ENCODE results near the gene DLG1. TPM values are rescaled to one million over a fixed set of nuclear protein-coding genes. Genes with fewer than 3 reads are reported as not detected.

Gene DLG1
- polyA plus RNA-seq, 1 donor from 2014 or later = 43.9 TPM

GRCh38 chr3:197050511-197050910 lies 247.9 kb downstream of the DLG1 start:
- Histone ChIP-seq H3K79me2 (replicated peaks; ENCODE audit: insufficient read depth, low read length) (no peaks in the 10 kb centered on the region), H3F3A (ENCODE audit: insufficient read depth, low read length, poor library complexity, severe bottlenecking) (no peaks in the 10 kb centered on the region), H4K20me1 (ENCODE audit: insufficient read depth) (no peaks in the 10 kb centered on the region), H3K9me2 (ENCODE audit: insufficient read depth, low read length) (no peaks in the 10 kb centered on the region), H3K27ac (ENCODE audit: low read length) (no peak overlapping the region), H3K27me3 (ENCODE audit: insufficient read depth, low read depth, low read length) (no peaks in the 10 kb centered on the region), H3K9ac (ENCODE audit: low read length) (no peak overlapping the region), H2AFZ (ENCODE audit: low read depth, low read length) (no peak overlapping the region), H3K9me3 (ENCODE audit: low read length) (no peaks in the 10 kb centered on the region), H3K36me3 (ENCODE audit: insufficient read depth, low read length) (no peaks in the 10 kb centered on the region), H3K4me2 (ENCODE audit: low read length) (no peak overlapping the region), H3K4me3 (ENCODE audit: low read length) (no peak overlapping the region)
- TF ChIP-seq CTCF (IDR thresholded peaks at IDR 0.05; ENCODE audit: poor library complexity, severe bottlenecking) (no peak), REST (IDR thresholded peaks at IDR 0.05; ENCODE audit: borderline replicate concordance) (no peak), EP300 (conservative IDR thresholded peaks at IDR 0.05; ENCODE audit: poor library complexity, severe bottlenecking) (no peak)

- Histone ChIP-seq H3K9ac (ENCODE audit: low read length) (no peak overlapping the region), H3K4me3 (ENCODE audit: low read length) (no peak overlapping the region), H3F3A (ENCODE audit: insufficient read depth, low read length, poor library complexity, severe bottlenecking) (no peaks in the 10 kb centered on the region), H3K27ac (ENCODE audit: low read length) (no peak overlapping the region), H3K4me2 (ENCODE audit: low read length) (no peak overlapping the region), H4K20me1 (ENCODE audit: insufficient read depth) (no peaks in the 10 kb centered on the region), H3K27me3 (ENCODE audit: insufficient read depth, low read depth, low read length) (no peaks in the 10 kb centered on the region), H3K9me2 (ENCODE audit: insufficient read depth, low read length) (no peaks in the 10 kb centered on the region), H3K79me2 (replicated peaks; ENCODE audit: insufficient read depth, low read length) (no peaks in the 10 kb centered on the region), H2AFZ (ENCODE audit: low read depth, low read length) (no peak overlapping the region), H3K9me3 (ENCODE audit: low read length) (no peaks in the 10 kb centered on the region), H3K36me3 (ENCODE audit: insufficient read depth, low read length) (no peaks in the 10 kb centered on the region)
- TF ChIP-seq MXI1 (conservative IDR thresholded peaks at IDR 0.05; ENCODE audit: poor library complexity, severe bottlenecking) = no peak
Measured at GRCh38 chr3:197042539-197042938, 255.9 kb downstream of the DLG1 start.

- H3F3A ChIP-seq (ENCODE audit: insufficient read depth, low read length, poor library complexity, severe bottlenecking) = no peaks in the 10 kb centered on the region
- H3K79me2 ChIP-seq (replicated peaks; ENCODE audit: insufficient read depth, low read length) = no peaks in the 10 kb centered on the region
- no peaks in the 10 kb centered on the region for H3K9me2 ChIP-seq (ENCODE audit: insufficient read depth, low read length)
- no peak overlapping the region for H3K4me3 ChIP-seq (ENCODE audit: low read length)
- no peaks in the 10 kb centered on the region for H4K20me1 ChIP-seq (ENCODE audit: insufficient read depth)
- no peak overlapping the region for H3K27ac ChIP-seq (ENCODE audit: low read length)
- no peak overlapping the region for H3K4me2 ChIP-seq (ENCODE audit: low read length)
- no peaks in the 10 kb centered on the region for H3K27me3 ChIP-seq (ENCODE audit: insufficient read depth, low read depth, low read length)
- H2AFZ ChIP-seq (ENCODE audit: low read depth, low read length) = no peak overlapping the region
- TF ChIP-seq SMC3 (conservative IDR thresholded peaks at IDR 0.05; ENCODE audit: poor library complexity) = no peak
- no peak for TF ChIP-seq CTCF (IDR thresholded peaks at IDR 0.05; ENCODE audit: poor library complexity, severe bottlenecking)
- no peak for TF ChIP-seq EZH2 (IDR thresholded peaks at IDR 0.05; ENCODE audit: borderline replicate concordance, insufficient read depth, low read length, poor library complexity, severe bottlenecking)
- TF ChIP-seq POLR2AphosphoS5 (IDR thresholded peaks at IDR 0.05) = no peak
- TF ChIP-seq REST (IDR thresholded peaks at IDR 0.05; ENCODE audit: borderline replicate concordance) = no peak
- TF ChIP-seq MXI1 (conservative IDR thresholded peaks at IDR 0.05; ENCODE audit: poor library complexity, severe bottlenecking) = no peak
- no peak for TF ChIP-seq RAD21 (conservative IDR thresholded peaks at IDR 0.05)
- H3K9me3 ChIP-seq (ENCODE audit: low read length) = no peaks in the 10 kb centered on the region
- no peaks in the 10 kb centered on the region for H3K36me3 ChIP-seq (ENCODE audit: insufficient read depth, low read length)
- no peak overlapping the region for H3K9ac ChIP-seq (ENCODE audit: low read length)
Measured at GRCh38 chr3:197041875-197042488, 256.4 kb downstream of the DLG1 start.

Data from neural cell (in vitro differentiated cells).